SH-SY5Y (cell line): ENCODE results near the gene CDH20.

Source experiments
- GATA2 ChIP-seq: IDR thresholded peaks from 2 replicates; pipeline ENCODE4 v1.6.1; 2011; ENCODE audit warnings: mild to moderate bottlenecking, low read depth, low read length
- GATA3 ChIP-seq: IDR thresholded peaks from 2 replicates; pipeline ENCODE4 v1.6.1; 2011; ENCODE audit warnings: low read depth, mild to moderate bottlenecking, low read length, moderate library complexity

- TF ChIP-seq GATA3 (no peak), GATA2 (no peak)
Measured at GRCh38 chr18:61602836-61603235, 269.6 kb downstream of the CDH20 start.
